Measurements from ENCODE around the gene SCYL1.

DNA sequence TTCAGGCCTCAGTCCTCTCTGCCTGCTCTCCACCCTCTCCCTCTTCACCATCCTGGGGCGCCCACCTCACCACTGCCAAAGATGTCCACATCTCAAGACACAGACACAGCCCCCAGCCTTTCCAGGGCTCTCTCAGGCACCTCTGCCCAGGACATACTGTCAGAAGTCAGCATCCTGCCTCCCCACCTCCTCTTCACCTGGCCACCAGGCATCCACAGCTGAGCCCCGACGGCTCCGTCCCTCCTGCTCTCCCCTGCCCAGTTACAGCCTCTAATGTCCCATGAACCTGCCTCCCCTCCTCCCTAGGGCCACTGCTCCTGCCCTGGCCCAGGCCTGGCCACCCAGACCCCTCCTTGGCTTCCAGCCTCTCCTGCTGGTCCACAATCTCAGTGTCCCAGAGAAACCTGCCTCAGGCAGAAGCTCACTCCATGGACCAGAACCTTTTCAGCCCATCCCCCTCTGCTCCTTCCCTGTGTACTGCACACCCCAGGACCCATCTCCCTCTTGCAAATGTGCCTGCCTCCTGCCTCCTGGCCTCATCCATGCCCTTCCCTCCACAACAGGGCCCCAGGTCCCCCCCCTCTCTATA is 30.1 kb downstream of the SCYL1 start:
- TF ChIP-seq, protein P1, sequence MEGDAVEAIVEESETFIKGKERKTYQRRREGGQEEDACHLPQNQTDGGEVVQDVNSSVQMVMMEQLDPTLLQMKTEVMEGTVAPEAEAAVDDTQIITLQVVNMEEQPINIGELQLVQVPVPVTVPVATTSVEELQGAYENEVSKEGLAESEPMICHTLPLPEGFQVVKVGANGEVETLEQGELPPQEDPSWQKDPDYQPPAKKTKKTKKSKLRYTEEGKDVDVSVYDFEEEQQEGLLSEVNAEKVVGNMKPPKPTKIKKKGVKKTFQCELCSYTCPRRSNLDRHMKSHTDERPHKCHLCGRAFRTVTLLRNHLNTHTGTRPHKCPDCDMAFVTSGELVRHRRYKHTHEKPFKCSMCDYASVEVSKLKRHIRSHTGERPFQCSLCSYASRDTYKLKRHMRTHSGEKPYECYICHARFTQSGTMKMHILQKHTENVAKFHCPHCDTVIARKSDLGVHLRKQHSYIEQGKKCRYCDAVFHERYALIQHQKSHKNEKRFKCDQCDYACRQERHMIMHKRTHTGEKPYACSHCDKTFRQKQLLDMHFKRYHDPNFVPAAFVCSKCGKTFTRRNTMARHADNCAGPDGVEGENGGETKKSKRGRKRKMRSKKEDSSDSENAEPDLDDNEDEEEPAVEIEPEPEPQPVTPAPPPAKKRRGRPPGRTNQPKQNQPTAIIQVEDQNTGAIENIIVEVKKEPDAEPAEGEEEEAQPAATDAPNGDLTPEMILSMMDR (optimal IDR thresholded peaks at IDR 0.05 in 1 of 3, IDR thresholded peaks at IDR 0.05 in 1 of 3, conservative IDR thresholded peaks at IDR 0.05 in 1 of 3; ENCODE audit: extremely low read depth in 1 of 3, insufficient read depth in 2 of 3, low read length in 3 of 3), result no peak
- TF ChIP-seq EZH2 (IDR thresholded peaks at IDR 0.05; ENCODE audit: low read length), result no peak
